ENCODE data around the gene RAB3GAP1.

DNA sequence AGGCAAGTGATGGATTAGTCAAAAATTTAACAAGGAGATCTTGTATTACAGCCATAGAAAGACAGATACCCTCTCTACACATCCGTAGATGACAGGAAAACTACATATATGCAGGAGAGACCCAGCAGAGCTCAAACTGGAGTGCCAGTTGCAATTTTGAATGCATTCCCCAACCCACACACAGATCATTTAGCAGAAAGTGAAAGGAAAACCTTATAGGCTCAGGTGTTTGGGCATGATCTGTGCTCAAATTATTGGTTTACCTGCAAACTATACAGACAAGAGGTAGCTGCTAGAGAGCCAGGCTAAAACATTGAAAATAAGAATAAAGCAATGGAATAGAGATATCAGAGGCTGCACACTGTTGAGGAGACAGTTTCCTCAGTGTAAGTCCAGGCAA lies 51.8 kb downstream of the RAB3GAP1 start:
- TF ChIP-seq, protein P1, sequence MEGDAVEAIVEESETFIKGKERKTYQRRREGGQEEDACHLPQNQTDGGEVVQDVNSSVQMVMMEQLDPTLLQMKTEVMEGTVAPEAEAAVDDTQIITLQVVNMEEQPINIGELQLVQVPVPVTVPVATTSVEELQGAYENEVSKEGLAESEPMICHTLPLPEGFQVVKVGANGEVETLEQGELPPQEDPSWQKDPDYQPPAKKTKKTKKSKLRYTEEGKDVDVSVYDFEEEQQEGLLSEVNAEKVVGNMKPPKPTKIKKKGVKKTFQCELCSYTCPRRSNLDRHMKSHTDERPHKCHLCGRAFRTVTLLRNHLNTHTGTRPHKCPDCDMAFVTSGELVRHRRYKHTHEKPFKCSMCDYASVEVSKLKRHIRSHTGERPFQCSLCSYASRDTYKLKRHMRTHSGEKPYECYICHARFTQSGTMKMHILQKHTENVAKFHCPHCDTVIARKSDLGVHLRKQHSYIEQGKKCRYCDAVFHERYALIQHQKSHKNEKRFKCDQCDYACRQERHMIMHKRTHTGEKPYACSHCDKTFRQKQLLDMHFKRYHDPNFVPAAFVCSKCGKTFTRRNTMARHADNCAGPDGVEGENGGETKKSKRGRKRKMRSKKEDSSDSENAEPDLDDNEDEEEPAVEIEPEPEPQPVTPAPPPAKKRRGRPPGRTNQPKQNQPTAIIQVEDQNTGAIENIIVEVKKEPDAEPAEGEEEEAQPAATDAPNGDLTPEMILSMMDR (IDR thresholded peaks at IDR 0.05; ENCODE audit: low read length) = no peak
- TF ChIP-seq EZH2 (optimal IDR thresholded peaks at IDR 0.05; ENCODE audit: low read depth, low read length) (no peak), EZH2phosphoT487 (IDR thresholded peaks at IDR 0.05; ENCODE audit: low read length) (no peak)
